ENCODE results near the gene TSHR. TPM values are rescaled to one million over a fixed set of nuclear protein-coding genes. Genes with fewer than 3 reads are reported as not detected.
A peak's percentile ranks its signal among the peaks of the same experiment; 100 is the strongest.

The TSHR gene
- total and polyA plus RNA-seq, 2 experiments from 2014 or later, result 0.59 to 0.78 TPM

GRCh38 chr14:80987235-80988032, 32.0 kb downstream of the TSHR start (continued):
- no peak for TF ChIP-seq ZNF462 (CRISPR knock-in tag; IDR thresholded peaks at IDR 0.05)
- TF ChIP-seq ZNF114 (CRISPR knock-in tag; IDR thresholded peaks at IDR 0.05), result no peak
- 0 out of 2 replicates have a peak, but pooled peaks have one; percentile 13 for TF ChIP-seq CREB1 (CRISPR knock-in tag; IDR thresholded peaks at IDR 0.05; ENCODE audit: low read depth)

- H3K9me3 Mint-ChIP-seq, result no peaks in the 10 kb centered on the region
- Histone ChIP-seq H3F3A (replicated peaks; ENCODE audit: low read depth) (no peaks in the 10 kb centered on the region), H3K4me2 (no peak overlapping the region), H4K20me1 (replicated peaks; ENCODE audit: insufficient read depth) (no peaks in the 10 kb centered on the region), H3K27me3 (ENCODE audit: insufficient read depth) (no peaks in the 10 kb centered on the region), H3K79me2 (replicated peaks; ENCODE audit: insufficient read depth) (no peaks in the 10 kb centered on the region), H3K9me2 (ENCODE audit: insufficient read depth) (no peaks in the 10 kb centered on the region), H3K27ac (ENCODE audit: low read depth) (no peak overlapping the region), H3K4me1 (ENCODE audit: insufficient read depth) (no peaks in the 10 kb centered on the region), H3K4me3 (no peak overlapping the region), H3K36me3 (ENCODE audit: insufficient read depth) (no peaks in the 10 kb centered on the region), H2AFZ (no peak overlapping the region)
- ATAC-seq (no peak), DNase-seq (ENCODE audit: low spot score) (no peak)
- no peak overlapping the region for H3K27ac Mint-ChIP-seq
- no peak overlapping the region for H3K4me3 Mint-ChIP-seq
- no peaks in the 10 kb centered on the region for H3K27me3 Mint-ChIP-seq (ENCODE audit: insufficient read depth, low read depth, poor library complexity)
- H3K4me1 Mint-ChIP-seq, result no peaks in the 10 kb centered on the region
- no peaks in the 10 kb centered on the region for H3K36me3 Mint-ChIP-seq (ENCODE audit: low read depth)
- TF ChIP-seq EZH2phosphoT487 (IDR thresholded peaks at IDR 0.05; ENCODE audit: unreplicated experiment), result no peak
- TF ChIP-seq JUNB (IDR thresholded peaks at IDR 0.05; ENCODE audit: unreplicated experiment), result no peak
- no peak for TF ChIP-seq REST (IDR thresholded peaks at IDR 0.05; ENCODE audit: unreplicated experiment)
- no peak for TF ChIP-seq NANOG (IDR thresholded peaks at IDR 0.05; ENCODE audit: borderline replicate concordance)
- TF ChIP-seq CREB1 (CRISPR knock-in tag; IDR thresholded peaks at IDR 0.05; ENCODE audit: low read depth), result no peak
- no peak for TF ChIP-seq EZH2 (IDR thresholded peaks at IDR 0.05; ENCODE audit: low read depth, unreplicated experiment)
- no peak for TF ChIP-seq ETS1 (IDR thresholded peaks at IDR 0.05)
- TF ChIP-seq STAT1 (IDR thresholded peaks at IDR 0.05; ENCODE audit: unreplicated experiment), result no peak
- TF ChIP-seq POLR2AphosphoS5 (IDR thresholded peaks at IDR 0.05; ENCODE audit: low read depth), result no peak
- no peak for TF ChIP-seq CTCF (conservative IDR thresholded peaks at IDR 0.05; ENCODE audit: low read depth in 2 of 2)
These were observed 32.8 kb downstream of the TSHR start for GRCh38 chr14:80988192-80988591.
